Vagina (tissue), 2 donors: Measurements from ENCODE around the gene COL23A1.

Experiments used
- CTCF ChIP-seq, 3 experiments: fragments of 450-650 bp in 2 of 3; fragments of 200-600 bp in 1 of 3; sonication (generic) in 1 of 3; IDR thresholded peaks; one replicate each; pipeline ENCODE4 v1.5.1; 2017 to 2019; ENCODE audit warnings: antibody characterized with exemption in 3 of 3, mild to moderate bottlenecking in 2 of 3, moderate library complexity in 2 of 3
- POLR2A ChIP-seq, 2 donors: fragments of 450-650 bp; IDR thresholded peaks; one replicate each; pipeline ENCODE4 v1.6.1; 2017; ENCODE audit warnings: antibody characterized with exemption in 2 of 2, mild to moderate bottlenecking in 2 of 2, moderate library complexity in 2 of 2
- POLR2AphosphoS5 ChIP-seq, 2 donors: sonication (generic); formaldehyde crosslinking; IDR thresholded peaks; one replicate each; pipeline ENCODE4 v1.9.0; 2017; ENCODE audit warnings: antibody characterized with exemption in 2 of 2, mild to moderate bottlenecking in 2 of 2, low read depth in 1 of 2; ENCODE audit not compliant: insufficient read depth in 1 of 2

GRCh38 chr5:178246624-178247279 lies 343.4 kb downstream of the COL23A1 start:
- TF ChIP-seq CTCF (IDR thresholded peaks at IDR 0.05), result no peak
- no peak for TF ChIP-seq POLR2A (IDR thresholded peaks at IDR 0.05)
- TF ChIP-seq POLR2AphosphoS5 (IDR thresholded peaks at IDR 0.05; ENCODE audit: insufficient read depth in 1 of 2, low read depth in 1 of 2), result no peak
